Measurements from ENCODE around the gene TRANK1.

Gene TRANK1

DNA sequence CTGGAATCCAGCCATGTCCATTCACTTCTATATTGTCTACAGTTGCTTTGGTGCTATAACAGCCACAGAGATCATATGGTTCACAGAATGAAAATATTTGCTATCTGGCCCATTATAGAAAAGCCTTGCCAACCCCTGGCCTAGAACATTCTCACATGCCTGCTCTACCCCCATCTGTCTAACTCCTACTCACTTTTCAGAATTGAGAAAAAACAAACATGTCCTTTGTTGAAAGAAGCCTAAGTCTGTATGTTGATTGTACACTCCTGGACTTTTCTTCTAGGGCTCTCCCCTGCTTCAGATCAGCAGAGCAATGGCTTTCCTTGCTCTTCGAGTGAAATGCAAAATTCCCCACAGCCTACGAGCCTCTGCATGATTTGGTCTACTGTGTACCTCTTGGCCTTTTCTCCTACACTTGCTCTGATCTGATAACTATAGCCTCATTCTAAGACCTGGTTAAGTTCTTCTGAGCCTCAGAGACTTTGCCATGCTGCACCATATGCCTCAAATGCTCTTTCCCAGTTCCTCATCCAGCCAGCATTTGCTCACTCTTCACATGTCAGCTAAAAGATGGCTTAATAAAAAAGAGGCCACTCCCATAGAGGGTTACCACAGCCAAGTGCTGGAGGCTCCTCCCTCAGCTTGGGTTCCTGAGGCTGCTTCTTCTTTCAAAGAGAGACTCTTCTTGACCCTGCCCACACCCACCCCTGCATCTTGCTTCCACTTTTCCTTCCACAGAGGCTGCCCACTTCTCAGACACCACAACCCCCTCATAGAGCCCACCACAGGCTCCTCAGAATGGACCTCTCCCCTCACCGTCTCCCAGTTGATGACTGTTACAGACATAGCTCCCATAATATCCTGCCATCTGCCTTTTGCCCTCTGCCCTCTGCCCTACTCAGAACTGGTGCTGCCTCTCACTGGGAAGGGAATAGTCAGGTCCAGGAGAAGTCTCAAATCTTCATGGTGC is 157.6 kb downstream of the TRANK1 start:
- DNase-seq = no peak

DNA sequence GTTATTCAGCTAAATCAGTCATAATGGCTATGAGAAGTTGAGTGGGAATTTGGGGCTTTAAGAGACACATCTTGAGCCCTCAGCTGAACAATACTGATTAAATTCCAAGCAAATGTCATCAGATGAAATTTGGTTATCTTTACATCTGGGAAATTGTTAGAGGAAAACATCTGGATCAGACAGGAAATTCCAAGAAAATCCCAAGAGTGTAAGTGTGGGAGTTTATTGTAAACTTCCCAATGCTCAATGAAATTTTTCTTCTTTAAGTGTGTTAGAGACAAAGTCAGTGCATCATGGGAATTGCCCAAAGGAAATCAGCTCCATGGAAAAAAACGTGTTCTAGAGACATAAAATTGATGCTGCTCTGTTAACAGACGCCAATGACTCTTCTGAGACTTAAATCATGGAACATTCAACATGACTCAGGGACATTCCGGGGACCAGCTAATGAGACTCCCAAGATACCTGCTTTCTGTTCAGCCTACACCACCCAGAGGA is 160.7 kb downstream of the TRANK1 start:
- DNase-seq = no peak

DNA sequence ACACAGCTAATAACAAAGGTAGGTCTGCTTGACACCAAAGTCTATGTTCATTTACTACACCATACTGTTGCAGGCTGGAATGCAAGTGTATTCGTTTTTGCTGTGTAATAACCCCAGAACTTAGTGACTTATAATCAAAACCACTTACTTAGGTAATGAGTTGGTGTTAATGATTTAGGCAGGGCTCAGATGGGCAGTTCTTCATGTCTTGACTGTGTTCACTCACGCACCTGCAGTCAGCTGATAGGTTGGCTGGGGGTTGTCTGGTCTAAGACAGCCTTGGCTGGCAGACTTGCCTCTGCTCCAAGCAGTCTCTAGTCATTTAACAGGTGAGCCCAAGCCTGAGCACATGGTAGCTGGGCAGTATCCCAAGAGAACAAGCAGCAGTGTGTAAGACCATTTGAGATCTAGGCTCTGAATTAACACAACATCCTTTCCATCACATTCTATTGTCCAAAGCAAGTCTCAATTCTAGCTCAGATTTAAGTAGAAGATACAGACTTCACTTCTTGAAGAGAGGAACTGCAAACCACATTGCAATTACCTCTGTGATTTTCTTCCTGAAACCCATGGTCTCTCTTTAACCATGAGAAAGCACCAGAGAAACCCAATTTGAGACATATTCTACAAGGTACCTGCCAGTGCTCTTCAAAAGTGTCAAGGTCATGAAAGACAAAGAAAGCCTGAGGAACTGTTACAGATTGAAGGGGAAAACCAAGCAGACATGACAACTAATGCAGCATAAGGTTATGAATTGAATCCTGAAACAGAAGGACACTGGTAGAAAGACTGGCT is 167.2 kb downstream of the TRANK1 start:
- no peak for DNase-seq

Measured in NCI-H1092 (cell line).